HepG2 (cell line): ENCODE data around the gene NHSL1. TPM values are rescaled to one million over a fixed set of nuclear protein-coding genes. Genes with fewer than 3 reads are reported as not detected.

Experiments used
- ADNP ChIP-seq: sonication (generic); formaldehyde crosslinking; IDR thresholded peaks from 2 replicates; pipeline ENCODE4 v1.4.0; 2020; ENCODE audit warnings: missing genetic modification reagents
- CAMTA2 ChIP-seq: sonication (generic); formaldehyde crosslinking; IDR thresholded peaks from 2 replicates; pipeline ENCODE4 v1.4.0; 2020; ENCODE audit warnings: mild to moderate bottlenecking, missing genetic modification reagents, borderline replicate concordance
- HMG20A ChIP-seq: IDR thresholded peaks from 2 replicates; pipeline ENCODE4 v1.6.1; 2016; ENCODE audit warnings: borderline replicate concordance
- NR2F1 ChIP-seq, 2 experiments: fragments of 450-650 bp in 1 of 2; formaldehyde crosslinking in 1 of 2; IDR thresholded peaks; 2 replicates each; pipeline versions ENCODE4 v1.5.0 to v1.6.1; 2016 to 2020; ENCODE audit warnings: mild to moderate bottlenecking in 1 of 2, missing compliant biosample characterization in 1 of 2, missing genetic modification reagents in 1 of 2, moderate library complexity in 1 of 2
- RARG ChIP-seq: sonication (generic); formaldehyde crosslinking; IDR thresholded peaks from 2 replicates; pipeline ENCODE4 v1.4.0; 2020; ENCODE audit warnings: low read depth, mild to moderate bottlenecking, missing genetic modification reagents
- REL ChIP-seq: sonication (generic); formaldehyde crosslinking; conservative IDR thresholded peaks from 2 replicates; pipeline ENCODE4 v1.8.0; 2022; ENCODE audit warnings: mild to moderate bottlenecking, missing genetic modification reagents, moderate library complexity
- XBP1 ChIP-seq: sonication (generic); formaldehyde crosslinking; IDR thresholded peaks from 2 replicates; pipeline ENCODE4 v1.5.0; 2020; ENCODE audit warnings: missing genetic modification reagents
- ZNF33A ChIP-seq: sonication (generic); formaldehyde crosslinking; IDR thresholded peaks from 2 replicates; pipeline ENCODE4 v1.5.1; 2020; ENCODE audit warnings: missing genetic modification reagents, mild to moderate bottlenecking, moderate library complexity, borderline replicate concordance
- polyA plus RNA-seq, 8 experiments: library from polyadenylated mRNA; depleted of rRNA in 3 of 8; stranded (reverse) in 7 of 8; unstranded in 1 of 8; fragments of >200 nt; fragmentation: Illumina TruSeq in 4 of 8; extraction: Trizol in 4 of 8; gene quantifications; 2 replicates each; pipeline versions ENCODE4 v1.2.1 to v1.2.3, GENCODE V29; 2011 to 2016; ENCODE audit warnings: low read depth in 4 of 8, missing spikeins in 1 of 8, mixed read lengths in 1 of 8; ENCODE audit not compliant: insufficient read depth in 1 of 8
- total RNA-seq, 5 experiments: library from RNA; depleted of rRNA; stranded (reverse); fragments of >200 nt; fragmentation: Illumina TruSeq; extraction: Trizol; gene quantifications; 2 replicates each; pipeline ENCODE4 v1.2.3, GENCODE V29; 2016; ENCODE audit warnings: low read depth in 1 of 5
- TF ChIP-seq, protein P1 (sequence below): sonication (generic); formaldehyde crosslinking; IDR thresholded peaks from 2 replicates; pipeline ENCODE4 v1.4.0; 2020; ENCODE audit warnings: mild to moderate bottlenecking, missing genetic modification reagents
- TF ChIP-seq, protein P2 (sequence below): sonication (generic); formaldehyde crosslinking; IDR thresholded peaks from 2 replicates; pipeline ENCODE4 v1.4.0; 2020; ENCODE audit warnings: missing genetic modification reagents
- TF ChIP-seq, protein P3 (sequence below): sonication (generic); formaldehyde crosslinking; IDR thresholded peaks from 2 replicates; pipeline ENCODE4 v1.5.0; 2020; ENCODE audit warnings: mild to moderate bottlenecking, missing genetic modification reagents

NHSL1 gene
- total and polyA plus RNA-seq, 2 of the 13 experiments (the other 11 are each of a cell fraction or from before 2014, with no cell fraction given): 24.9 to 53.6 TPM

DNA sequence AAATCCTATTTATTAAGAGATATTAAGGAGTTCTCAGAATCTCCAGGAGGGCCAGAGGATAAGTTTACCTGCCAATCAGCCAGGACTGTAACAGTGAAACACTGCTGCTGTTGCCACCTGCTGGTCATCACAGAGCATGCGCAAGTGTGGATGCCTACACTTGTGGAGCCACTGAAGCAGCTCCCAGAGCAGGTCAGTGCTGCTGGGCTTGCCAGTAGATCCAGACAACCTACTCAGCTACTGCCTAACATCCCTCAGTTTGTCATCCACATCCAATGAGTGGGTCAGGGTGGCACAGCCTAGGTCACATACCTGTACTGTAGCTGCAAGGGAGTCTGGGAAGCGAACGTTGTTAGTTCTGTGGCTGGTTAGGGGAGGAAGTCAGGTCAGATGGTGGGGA lies 18.3 kb upstream of the NHSL1 start (continued):
- TF ChIP-seq, protein P1, sequence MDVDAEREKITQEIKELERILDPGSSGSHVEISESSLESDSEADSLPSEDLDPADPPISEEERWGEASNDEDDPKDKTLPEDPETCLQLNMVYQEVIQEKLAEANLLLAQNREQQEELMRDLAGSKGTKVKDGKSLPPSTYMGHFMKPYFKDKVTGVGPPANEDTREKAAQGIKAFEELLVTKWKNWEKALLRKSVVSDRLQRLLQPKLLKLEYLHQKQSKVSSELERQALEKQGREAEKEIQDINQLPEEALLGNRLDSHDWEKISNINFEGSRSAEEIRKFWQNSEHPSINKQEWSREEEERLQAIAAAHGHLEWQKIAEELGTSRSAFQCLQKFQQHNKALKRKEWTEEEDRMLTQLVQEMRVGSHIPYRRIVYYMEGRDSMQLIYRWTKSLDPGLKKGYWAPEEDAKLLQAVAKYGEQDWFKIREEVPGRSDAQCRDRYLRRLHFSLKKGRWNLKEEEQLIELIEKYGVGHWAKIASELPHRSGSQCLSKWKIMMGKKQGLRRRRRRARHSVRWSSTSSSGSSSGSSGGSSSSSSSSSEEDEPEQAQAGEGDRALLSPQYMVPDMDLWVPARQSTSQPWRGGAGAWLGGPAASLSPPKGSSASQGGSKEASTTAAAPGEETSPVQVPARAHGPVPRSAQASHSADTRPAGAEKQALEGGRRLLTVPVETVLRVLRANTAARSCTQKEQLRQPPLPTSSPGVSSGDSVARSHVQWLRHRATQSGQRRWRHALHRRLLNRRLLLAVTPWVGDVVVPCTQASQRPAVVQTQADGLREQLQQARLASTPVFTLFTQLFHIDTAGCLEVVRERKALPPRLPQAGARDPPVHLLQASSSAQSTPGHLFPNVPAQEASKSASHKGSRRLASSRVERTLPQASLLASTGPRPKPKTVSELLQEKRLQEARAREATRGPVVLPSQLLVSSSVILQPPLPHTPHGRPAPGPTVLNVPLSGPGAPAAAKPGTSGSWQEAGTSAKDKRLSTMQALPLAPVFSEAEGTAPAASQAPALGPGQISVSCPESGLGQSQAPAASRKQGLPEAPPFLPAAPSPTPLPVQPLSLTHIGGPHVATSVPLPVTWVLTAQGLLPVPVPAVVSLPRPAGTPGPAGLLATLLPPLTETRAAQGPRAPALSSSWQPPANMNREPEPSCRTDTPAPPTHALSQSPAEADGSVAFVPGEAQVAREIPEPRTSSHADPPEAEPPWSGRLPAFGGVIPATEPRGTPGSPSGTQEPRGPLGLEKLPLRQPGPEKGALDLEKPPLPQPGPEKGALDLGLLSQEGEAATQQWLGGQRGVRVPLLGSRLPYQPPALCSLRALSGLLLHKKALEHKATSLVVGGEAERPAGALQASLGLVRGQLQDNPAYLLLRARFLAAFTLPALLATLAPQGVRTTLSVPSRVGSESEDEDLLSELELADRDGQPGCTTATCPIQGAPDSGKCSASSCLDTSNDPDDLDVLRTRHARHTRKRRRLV (CRISPR knock-in tag): no peak
- no peak for TF ChIP-seq NR2F1 (CRISPR knock-in tag; IDR thresholded peaks at IDR 0.05)
- TF ChIP-seq REL (CRISPR knock-in tag): no peak
- no peak for TF ChIP-seq CAMTA2 (CRISPR knock-in tag)
- TF ChIP-seq, protein P2, sequence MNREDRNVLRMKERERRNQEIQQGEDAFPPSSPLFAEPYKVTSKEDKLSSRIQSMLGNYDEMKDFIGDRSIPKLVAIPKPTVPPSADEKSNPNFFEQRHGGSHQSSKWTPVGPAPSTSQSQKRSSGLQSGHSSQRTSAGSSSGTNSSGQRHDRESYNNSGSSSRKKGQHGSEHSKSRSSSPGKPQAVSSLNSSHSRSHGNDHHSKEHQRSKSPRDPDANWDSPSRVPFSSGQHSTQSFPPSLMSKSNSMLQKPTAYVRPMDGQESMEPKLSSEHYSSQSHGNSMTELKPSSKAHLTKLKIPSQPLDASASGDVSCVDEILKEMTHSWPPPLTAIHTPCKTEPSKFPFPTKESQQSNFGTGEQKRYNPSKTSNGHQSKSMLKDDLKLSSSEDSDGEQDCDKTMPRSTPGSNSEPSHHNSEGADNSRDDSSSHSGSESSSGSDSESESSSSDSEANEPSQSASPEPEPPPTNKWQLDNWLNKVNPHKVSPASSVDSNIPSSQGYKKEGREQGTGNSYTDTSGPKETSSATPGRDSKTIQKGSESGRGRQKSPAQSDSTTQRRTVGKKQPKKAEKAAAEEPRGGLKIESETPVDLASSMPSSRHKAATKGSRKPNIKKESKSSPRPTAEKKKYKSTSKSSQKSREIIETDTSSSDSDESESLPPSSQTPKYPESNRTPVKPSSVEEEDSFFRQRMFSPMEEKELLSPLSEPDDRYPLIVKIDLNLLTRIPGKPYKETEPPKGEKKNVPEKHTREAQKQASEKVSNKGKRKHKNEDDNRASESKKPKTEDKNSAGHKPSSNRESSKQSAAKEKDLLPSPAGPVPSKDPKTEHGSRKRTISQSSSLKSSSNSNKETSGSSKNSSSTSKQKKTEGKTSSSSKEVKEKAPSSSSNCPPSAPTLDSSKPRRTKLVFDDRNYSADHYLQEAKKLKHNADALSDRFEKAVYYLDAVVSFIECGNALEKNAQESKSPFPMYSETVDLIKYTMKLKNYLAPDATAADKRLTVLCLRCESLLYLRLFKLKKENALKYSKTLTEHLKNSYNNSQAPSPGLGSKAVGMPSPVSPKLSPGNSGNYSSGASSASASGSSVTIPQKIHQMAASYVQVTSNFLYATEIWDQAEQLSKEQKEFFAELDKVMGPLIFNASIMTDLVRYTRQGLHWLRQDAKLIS (CRISPR knock-in tag): no peak
- no peak for TF ChIP-seq HMG20A (CRISPR knock-in tag)
- no peak for TF ChIP-seq XBP1 (CRISPR knock-in tag)
- no peak for TF ChIP-seq ADNP (CRISPR knock-in tag)
- TF ChIP-seq, protein P3, sequence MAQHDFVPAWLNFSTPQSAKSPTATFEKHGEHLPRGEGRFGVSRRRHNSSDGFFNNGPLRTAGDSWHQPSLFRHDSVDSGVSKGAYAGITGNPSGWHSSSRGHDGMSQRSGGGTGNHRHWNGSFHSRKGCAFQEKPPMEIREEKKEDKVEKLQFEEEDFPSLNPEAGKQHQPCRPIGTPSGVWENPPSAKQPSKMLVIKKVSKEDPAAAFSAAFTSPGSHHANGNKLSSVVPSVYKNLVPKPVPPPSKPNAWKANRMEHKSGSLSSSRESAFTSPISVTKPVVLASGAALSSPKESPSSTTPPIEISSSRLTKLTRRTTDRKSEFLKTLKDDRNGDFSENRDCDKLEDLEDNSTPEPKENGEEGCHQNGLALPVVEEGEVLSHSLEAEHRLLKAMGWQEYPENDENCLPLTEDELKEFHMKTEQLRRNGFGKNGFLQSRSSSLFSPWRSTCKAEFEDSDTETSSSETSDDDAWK (CRISPR knock-in tag): no peak
- TF ChIP-seq RARG (CRISPR knock-in tag): no peak
- no peak for TF ChIP-seq ZNF33A (CRISPR knock-in tag)
